ENCODE data around the gene ORC2. TPM values are rescaled to one million over a fixed set of nuclear protein-coding genes. Genes with fewer than 3 reads are reported as not detected.
"Not testable (repeated sequence)": the region's sequence is repeated elsewhere in the genome, so short reads cannot be mapped to it uniquely, and the experiment has no call there.

Gene ORC2
- total RNA-seq, 1 experiment from 2014 or later, result 22.1 TPM

DNA sequence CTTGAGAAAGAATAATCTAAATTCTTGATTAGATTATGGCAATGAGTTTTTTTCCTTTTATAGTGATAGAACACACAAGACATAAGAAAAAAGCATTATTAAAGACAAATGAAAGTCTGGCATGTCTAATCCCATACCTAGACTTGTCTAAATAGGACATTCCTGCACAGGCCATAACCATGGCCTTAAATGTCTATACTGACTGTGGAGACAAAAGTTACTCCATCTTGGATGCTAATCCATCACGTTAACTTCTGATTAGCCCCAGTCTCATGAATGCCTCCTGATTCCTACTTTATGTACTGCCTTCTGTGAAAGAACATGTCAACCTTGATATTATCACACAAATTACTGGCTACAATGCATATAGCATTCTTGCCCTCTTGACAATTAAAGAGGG, 23.6 kb downstream of the ORC2 start:
- no peak for DNase-seq (ENCODE audit: low read depth)

- no peak for DNase-seq (ENCODE audit: low read depth)
These were observed 32.4 kb downstream of the ORC2 start for GRCh38 chr2:200930947-200931626.

- DNase-seq (ENCODE audit: low read depth), result peak; percentile 35
These were observed 33.9 kb downstream of the ORC2 start for GRCh38 chr2:200929334-200930249.

DNA sequence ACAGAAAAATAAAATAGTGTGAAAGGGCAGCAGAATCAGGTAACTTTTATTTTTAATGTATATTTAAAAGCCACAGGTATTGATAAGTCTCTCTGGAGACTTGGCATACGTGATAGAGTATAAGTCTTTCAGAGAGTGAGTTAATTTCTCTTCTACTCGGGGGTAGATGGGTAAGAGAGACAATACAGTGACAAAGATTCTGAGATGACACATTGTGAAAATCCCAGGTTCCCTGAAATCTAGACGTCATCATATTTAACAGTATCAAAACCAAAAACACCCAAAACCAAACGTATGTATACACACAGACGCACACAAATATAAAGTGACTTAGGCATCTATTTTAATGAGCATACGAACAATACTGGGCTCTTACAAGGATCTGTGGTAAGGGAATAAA, 41.0 kb downstream of the ORC2 start:
- no peak for DNase-seq (ENCODE audit: low read depth)

DNA sequence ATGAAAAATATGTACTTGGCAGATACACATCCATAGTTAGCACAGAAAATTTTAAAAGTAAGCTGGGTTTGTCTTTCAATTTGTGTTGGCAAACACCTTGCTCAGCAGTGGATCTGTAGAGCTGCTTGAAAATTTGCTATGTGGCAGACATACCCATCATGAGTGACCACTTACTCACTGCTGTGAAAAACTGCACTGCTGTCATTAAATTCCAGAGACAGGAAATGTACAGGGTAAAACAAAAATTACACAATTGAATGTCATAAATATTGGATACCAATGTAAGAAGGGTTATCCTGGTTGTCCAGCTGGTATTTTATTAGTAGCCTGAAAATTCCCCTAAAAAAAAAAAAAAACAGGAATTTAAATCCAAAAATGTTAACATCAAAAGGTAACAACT, 49.8 kb downstream of the ORC2 start:
- peak; percentile 31 for DNase-seq (ENCODE audit: low read depth)

DNA sequence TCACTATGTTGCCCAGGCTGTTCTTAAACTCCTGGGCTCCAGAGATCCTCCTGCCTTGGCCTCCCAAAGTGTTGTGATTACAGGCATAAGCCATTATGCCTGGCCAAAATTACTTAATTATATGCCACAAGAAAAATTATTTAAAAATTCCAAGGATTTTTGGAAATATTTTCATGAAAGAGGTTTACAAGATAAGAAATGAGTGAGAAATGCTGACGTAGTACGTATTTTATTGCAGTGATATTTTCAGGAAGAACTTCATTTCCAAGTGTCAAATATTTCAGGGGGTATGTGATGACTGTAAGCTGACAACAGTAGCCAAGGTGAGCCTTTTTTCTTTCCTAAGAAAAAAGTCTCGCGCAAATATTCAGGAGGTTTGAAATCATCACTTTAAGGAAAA, 53.5 kb downstream of the ORC2 start:
- no peak for DNase-seq (ENCODE audit: low read depth)

DNA sequence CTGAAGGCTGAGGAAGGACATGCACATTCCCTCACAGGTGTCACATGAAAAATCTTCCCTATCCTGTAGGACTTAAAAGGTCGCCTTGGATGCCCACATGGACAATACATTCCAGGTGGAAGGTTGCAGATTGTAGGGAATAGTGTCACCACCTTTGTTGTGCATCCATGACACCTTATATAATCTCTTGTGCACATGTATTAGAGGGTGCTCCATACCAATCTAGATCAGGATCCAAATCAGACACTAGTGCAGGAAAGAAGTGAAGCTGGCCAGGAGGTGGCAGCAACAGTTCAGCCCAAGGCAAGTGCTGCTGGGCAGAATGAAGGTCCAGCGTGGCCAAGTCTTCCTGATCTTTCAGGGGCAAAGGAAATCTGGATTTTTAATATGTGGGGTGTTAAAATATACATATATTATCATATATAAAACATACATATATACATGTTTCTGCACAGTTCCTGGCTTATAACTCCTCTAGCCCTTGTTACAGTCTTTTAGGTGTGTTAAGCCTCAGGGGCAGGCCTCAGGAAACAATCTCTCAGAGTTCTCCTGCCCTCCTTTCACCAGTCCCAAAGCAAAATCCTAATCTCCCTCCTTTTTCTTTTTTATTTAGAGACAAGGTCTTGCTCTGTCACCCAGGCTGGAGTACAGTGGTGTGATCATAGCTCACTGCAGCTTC, 57.7 kb downstream of the ORC2 start:
- peak; percentile 59 for DNase-seq (ENCODE audit: low read depth)

DNA sequence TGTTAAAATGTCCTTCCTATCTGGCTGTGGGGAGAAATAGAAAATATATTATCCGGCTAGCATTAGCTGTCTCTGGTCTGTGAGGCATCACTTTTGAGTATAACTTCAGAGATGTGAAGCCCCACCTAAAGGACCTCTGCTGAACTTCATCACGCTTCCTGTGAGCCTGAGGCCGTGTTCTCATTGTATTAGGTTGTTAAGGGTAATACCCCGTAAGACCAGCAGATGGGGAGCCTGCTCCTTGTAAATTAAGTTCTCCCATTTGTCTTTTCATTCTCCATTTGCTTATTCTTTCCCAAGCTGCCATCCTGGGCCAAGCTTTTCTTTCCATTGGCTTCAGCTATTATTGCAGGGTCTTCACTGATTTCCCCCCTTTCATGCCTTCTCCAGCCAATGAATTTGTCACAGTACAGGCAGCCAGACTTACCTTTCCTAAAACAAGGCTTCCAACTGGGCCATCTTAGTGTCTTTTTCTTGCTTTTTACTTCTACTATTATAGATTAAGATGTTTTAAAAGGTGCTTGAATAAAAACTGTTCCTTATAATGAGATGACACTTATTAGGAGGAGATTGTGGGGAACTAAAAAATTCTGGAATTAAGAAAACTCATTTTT, 61.9 kb downstream of the ORC2 start:
- DNase-seq (ENCODE audit: low read depth), result peak; percentile 91

DNA sequence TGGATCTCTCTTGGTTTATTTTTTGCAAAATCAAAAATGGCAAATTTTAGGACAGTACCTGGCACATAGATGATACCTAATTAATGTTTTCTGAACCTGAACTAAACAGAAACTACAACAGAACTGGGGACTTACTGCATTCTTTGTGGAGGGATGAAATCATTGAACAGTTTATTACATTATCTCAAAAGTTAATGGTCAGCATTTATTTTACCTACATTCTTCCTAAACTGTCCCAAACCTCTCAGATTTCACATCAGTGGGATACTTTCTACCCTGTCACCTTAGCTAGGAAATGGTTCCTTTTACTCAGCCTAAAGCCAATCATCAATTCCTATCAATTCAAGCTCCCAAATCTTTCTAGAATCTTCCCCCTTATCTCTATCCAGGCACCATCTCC, 64.0 kb downstream of the ORC2 start:
- DNase-seq (ENCODE audit: low read depth), result no peak

GRCh38 chr2:200888704-200889625, 74.5 kb downstream of the ORC2 start, which contains the start of the genes NIF3L1 and PPIL3:
Gene NIF3L1, plus strand, starts transcription at chr2:200889371. Its CDS starts 2,573 bp downstream, at chr2:200891944.
Gene PPIL3, minus strand, starts transcription at chr2:200889077. Its CDS starts 1,462 bp downstream, at chr2:200887615.
- peak; percentile 99 for DNase-seq (ENCODE audit: low read depth)

GRCh38 chr2:200881715-200882249, 81.7 kb downstream of the ORC2 start:
- DNase-seq (ENCODE audit: low read depth), result not testable (repeated sequence)

GRCh38 chr2:200878289-200878880, 85.1 kb downstream of the ORC2 start:
- no peak for DNase-seq (ENCODE audit: low read depth)

DNA sequence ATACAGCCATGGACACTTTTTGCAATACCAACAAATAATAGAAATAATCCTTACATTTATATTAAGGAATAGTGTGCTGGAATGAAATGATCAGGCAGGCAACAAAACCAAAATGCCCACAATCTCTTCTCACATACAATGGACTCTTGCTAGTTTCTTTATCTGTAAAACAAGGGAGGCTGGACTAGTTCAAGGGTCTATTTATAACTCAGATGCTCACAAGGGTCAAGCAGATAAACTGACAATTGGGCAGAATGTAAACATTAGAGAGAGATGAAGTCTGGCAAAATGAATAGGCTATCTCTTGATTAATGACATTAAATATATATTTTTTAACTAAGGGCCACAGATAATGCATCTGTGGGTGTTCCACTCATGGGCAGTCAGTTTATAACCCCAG, 86.0 kb downstream of the ORC2 start:
- no peak for DNase-seq (ENCODE audit: low read depth)

GRCh38 chr2:200873560-200873959, 89.9 kb downstream of the ORC2 start:
- no peak for DNase-seq (ENCODE audit: low read depth)

DNA sequence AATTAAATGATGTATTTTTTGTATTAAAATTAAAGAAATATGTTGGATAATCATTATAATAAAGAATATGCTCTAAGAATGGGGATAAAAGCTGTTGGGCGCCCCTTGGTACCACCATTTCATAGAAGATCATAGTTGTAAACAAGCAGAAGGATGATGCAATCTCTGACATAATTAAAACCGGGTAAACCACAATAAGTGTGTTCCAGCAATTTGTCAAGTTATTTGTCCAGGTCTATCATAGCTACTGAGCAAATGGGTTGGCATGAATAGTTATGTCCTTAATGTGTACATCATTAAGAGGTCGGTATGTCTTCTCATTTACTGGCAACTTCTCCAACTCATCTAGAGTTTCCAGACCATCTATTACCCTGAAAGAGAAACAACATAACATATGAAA, 92.3 kb downstream of the ORC2 start:
- DNase-seq (ENCODE audit: low read depth), result no peak

GRCh38 chr2:200869014-200869413, 94.4 kb downstream of the ORC2 start:
- no peak for DNase-seq (ENCODE audit: low read depth)

DNA sequence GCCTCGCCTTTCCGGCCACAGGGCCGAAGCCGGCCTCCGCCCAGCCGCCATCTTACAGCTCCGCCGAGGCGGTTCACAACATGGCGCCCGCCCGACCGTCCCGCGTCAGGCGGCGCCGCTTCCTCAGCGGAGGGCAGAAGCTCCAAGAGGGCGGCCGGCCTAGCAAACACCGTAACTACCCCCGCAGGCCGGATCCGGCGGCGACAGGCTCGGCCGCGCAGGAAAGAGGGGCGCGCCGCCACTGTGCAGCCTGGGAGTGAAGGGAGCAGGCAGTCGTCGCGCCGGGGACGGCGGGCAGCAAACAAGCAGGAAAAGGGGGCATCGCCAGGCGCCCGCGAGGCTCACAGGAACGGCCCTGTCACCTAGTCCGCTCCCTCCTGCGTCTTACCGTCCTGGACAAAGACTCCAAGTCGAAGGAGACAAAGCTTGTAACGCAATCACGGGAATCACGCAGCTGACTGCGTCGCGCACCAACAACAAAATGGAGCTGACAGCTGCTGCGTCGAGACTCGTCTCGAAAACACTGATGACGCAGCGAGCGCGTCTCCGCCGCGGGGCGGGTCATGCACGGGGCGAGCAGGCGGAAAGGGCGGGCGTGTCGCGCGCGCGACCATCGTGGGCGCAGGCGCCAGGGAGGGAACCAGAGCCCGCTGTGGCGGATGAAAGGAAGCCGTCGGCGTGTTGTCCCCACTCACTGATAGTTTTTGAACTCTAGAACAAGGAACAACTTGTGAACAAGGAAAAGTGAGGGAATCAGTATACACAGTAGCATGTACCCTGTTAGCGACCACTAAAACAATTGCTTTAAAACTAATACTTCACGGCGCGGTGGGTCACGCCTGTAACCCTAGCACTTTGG, 99.1 kb downstream of the ORC2 start, which contains the start of gene CLK1:
Gene CLK1 (minus strand): TSS at position 483 of the 859 bp plus-strand sequence. CDS start 2,796 bp downstream, outside the sequence.
- peak; percentile 90 for DNase-seq (ENCODE audit: low read depth)

GRCh38 chr2:200863782-200864175, 99.7 kb downstream of the ORC2 start:
- DNase-seq (ENCODE audit: low read depth), result no peak
